Gastroesophageal sphincter (tissue), 4 donors: ENCODE results near the gene TMEM132E. TPM values are rescaled to one million over a fixed set of nuclear protein-coding genes. Genes with fewer than 3 reads are reported as not detected.

Experiments
- ATAC-seq: fragments of 150-250 bp; one replicate; pipeline ENCODE4 v1.9.1; 2016; ENCODE audit warnings: mild to moderate bottlenecking, moderate library complexity
- H3K27ac ChIP-seq, 4 donors: fragments of 200-600 bp; sonication (generic) in 3 of 4; 1 replicate in 3 of 4; 2 replicates in 1 of 4; pipeline ENCODE4 v1.5.1; 2016 to 2019
- H3K27me3 ChIP-seq: fragments of 200-600 bp; sonication (generic); one replicate; pipeline ENCODE4 v1.5.1; 2019
- H3K36me3 ChIP-seq, 2 donors: fragments of 200-600 bp; sonication (generic); one replicate each; pipeline ENCODE4 v1.5.1; 2019; ENCODE audit warnings: control low read depth in 1 of 2
- H3K4me1 ChIP-seq, 3 donors: fragments of 200-600 bp; sonication (generic); 1 replicate in 2 of 3; 2 replicates in 1 of 3; pipeline ENCODE4 v1.5.1; 2016 to 2019; ENCODE audit warnings: control low read depth in 2 of 3
- H3K4me3 ChIP-seq, 2 donors: fragments of 200-600 bp; sonication (generic); one replicate each; pipeline ENCODE4 v1.5.1; 2019; ENCODE audit warnings: mild to moderate bottlenecking in 1 of 2, moderate library complexity in 1 of 2
- H3K9me3 ChIP-seq, 3 donors: fragments of 200-600 bp; sonication (generic); one replicate each; pipeline ENCODE4 v1.5.1; 2017 to 2019; ENCODE audit warnings: control low read depth in 2 of 3
- EP300 ChIP-seq: sonication (generic); formaldehyde crosslinking; IDR thresholded peaks from one replicate; pipeline ENCODE4 v1.6.1; 2017; ENCODE audit warnings: antibody characterized with exemption, mild to moderate bottlenecking
- POLR2A ChIP-seq, 2 donors: fragments of 450-650 bp; IDR thresholded peaks; one replicate each; pipeline ENCODE4 v1.6.1; 2017; ENCODE audit warnings: antibody characterized with exemption in 2 of 2, mild to moderate bottlenecking in 2 of 2, moderate library complexity in 1 of 2
- POLR2AphosphoS5 ChIP-seq: sonication (generic); formaldehyde crosslinking; IDR thresholded peaks from one replicate; pipeline ENCODE4 v1.6.1; 2017; ENCODE audit warnings: antibody characterized with exemption
- WGBS, 2 donors: methylation state at CpG; one replicate each; pipeline ENCODE4 v1.1.5; 2018; ENCODE audit warnings: low coverage in 1 of 2; 5-methylcytosine and 5-hydroxymethylcytosine counted together
- total RNA-seq, 4 donors: library from RNA; depleted of rRNA; stranded (reverse); fragments of >200 nt; gene quantifications; one replicate each; pipeline ENCODE4 v1.1.0, GENCODE V29; 2016
- TF ChIP-seq, protein P1 (sequence below), 4 experiments: fragments of 200-600 bp in 2 of 4; fragments of 450-650 bp in 2 of 4; sonication (generic) in 1 of 4; IDR thresholded peaks; one replicate each; pipeline ENCODE4 v1.5.1; 2017 to 2019; ENCODE audit warnings: antibody characterized with exemption in 4 of 4, mild to moderate bottlenecking in 2 of 4, moderate library complexity in 2 of 4

TMEM132E gene
- total RNA-seq, 4 donors from 2014 or later: 0.12 to 0.47 TPM; not detected in 2

DNA sequence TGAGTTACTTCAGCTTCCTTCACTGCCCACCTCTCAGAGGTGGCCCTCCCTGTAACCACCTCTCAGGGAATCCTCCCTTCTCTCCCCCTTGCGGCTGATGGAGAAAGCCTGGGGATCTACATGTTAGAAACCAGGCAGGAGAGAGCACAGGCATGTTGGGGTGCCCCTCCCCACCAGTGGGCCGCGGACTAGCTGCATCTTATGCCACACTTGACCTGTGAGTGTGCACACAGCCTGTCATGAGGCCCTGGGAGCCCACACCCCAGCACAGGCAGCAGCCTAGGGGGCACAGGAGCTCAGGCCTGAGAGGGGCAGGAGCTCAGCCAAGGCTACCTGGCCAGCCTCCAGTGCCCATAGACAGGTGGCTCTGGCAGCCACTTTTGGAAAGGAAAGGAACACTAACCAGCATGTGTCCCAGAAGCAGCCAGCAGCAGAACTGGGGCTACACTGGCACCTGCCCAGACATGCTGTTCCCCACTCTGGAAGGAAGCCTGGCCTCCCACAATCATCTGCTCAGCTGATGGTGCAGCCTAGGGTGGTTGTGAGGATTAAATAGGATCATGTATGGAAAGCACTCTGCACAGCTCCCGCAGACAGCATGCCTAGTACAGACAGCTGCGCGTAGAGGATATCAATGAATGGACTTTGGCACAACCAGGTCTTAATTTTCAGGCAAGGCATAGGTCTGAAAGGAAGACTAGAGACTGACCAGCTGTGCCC lies 60.5 kb downstream of the TMEM132E start:
- peaks cover 93% of the 10 kb centered on the region for H3K27me3 ChIP-seq
- H3K36me3 ChIP-seq: no peaks in the 10 kb centered on the region
- WGBS, 2 donors: no CpG with 5 or more reads among the region's 6 CpGs
- H3K9me3 ChIP-seq: no peaks in the 10 kb centered on the region
- H3K27ac ChIP-seq: no peak overlapping the region
- H3K4me1 ChIP-seq: peaks cover 0 to 14% (median 0%) of the 10 kb centered on the region in 3 donors
- TF ChIP-seq POLR2A (IDR thresholded peaks at IDR 0.05) (no peak), EP300 (no peak), POLR2AphosphoS5 (no peak)
- TF ChIP-seq, protein P1, sequence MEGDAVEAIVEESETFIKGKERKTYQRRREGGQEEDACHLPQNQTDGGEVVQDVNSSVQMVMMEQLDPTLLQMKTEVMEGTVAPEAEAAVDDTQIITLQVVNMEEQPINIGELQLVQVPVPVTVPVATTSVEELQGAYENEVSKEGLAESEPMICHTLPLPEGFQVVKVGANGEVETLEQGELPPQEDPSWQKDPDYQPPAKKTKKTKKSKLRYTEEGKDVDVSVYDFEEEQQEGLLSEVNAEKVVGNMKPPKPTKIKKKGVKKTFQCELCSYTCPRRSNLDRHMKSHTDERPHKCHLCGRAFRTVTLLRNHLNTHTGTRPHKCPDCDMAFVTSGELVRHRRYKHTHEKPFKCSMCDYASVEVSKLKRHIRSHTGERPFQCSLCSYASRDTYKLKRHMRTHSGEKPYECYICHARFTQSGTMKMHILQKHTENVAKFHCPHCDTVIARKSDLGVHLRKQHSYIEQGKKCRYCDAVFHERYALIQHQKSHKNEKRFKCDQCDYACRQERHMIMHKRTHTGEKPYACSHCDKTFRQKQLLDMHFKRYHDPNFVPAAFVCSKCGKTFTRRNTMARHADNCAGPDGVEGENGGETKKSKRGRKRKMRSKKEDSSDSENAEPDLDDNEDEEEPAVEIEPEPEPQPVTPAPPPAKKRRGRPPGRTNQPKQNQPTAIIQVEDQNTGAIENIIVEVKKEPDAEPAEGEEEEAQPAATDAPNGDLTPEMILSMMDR (IDR thresholded peaks at IDR 0.05): no peak
- H3K4me3 ChIP-seq: no peak overlapping the region
- ATAC-seq: no peak

DNA sequence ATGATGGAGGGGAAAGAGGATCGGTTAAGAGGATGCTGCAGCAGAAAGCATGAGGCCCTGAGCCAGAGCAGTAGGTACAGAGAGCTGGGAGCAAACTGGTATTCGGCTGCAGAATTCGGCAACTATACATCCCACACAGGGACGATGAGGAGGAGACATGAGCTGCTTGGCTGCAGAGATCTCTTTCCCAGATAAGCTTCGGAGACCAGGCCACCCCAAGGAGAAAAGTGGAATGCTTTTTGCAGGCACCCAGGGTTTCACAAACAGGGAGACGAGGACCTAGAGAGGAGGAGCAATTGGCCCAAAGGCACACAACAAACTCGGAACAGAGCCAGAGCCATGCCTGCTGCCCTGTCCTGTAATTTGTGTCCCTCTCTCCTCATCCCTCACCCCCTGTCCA lies 62.0 kb downstream of the TMEM132E start:
- 48 to 60% methylated on average over 1 to 5 of the region's 7 CpGs for WGBS, 2 donors
- no peak for ATAC-seq
- H3K4me3 ChIP-seq: no peak overlapping the region
- peaks cover 0 to 14% (median 0%) of the 10 kb centered on the region in 3 donors for H3K4me1 ChIP-seq
- H3K36me3 ChIP-seq: no peaks in the 10 kb centered on the region
- H3K27me3 ChIP-seq: peaks cover 89% of the 10 kb centered on the region
- H3K27ac ChIP-seq: no peak overlapping the region
- H3K9me3 ChIP-seq: no peaks in the 10 kb centered on the region
- TF ChIP-seq POLR2A (IDR thresholded peaks at IDR 0.05) (no peak), EP300 (no peak), POLR2AphosphoS5 (no peak)
- TF ChIP-seq, protein P1 (IDR thresholded peaks at IDR 0.05): no peak

DNA sequence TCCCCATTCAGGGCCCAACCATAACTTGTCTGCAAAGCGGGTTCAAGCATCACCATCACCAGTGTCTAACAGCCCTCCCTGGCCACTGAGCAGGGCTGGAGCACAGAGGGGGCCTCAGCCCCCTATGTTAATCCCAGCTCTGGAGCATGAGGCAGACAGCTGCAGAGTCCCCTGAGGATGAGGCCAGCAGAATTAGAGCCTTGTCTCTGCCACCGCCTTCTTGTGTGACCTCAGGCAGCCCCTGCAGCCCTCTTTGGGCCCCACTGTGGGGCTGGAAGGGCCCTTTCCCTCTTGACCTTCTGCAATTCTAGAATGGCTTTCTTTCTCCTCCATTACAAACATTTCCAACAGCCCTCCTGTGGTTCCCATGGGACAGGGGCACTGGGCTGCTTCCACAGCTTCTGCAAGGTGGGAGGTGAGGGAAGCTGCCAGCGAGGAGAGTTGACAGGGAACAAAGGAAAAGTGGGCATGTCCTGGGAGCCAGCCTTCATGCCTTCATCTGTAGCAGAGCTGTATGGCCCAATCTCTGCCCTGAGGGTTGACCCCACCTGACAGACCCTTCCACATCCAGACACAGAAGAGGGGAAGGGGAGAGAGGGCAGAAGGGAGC lies 65.7 kb downstream of the TMEM132E start:
- Histone ChIP-seq H3K27me3 (peaks cover 65% of the 10 kb centered on the region), H3K4me3 (no peak overlapping the region), H3K9me3 (no peaks in the 10 kb centered on the region), H3K27ac (no peak overlapping the region), H3K36me3 (no peaks in the 10 kb centered on the region), H3K4me1 (no peaks in the 10 kb centered on the region)
- ATAC-seq: no peak
- TF ChIP-seq, protein P1 (IDR thresholded peaks at IDR 0.05): no peak
- TF ChIP-seq EP300: no peak
- whole genome bisulfite sequencing, 2 donors: 80% methylated on average over 1 of the region's 3 CpGs; no CpG with 5 or more reads in 1 of the 2 donors

DNA sequence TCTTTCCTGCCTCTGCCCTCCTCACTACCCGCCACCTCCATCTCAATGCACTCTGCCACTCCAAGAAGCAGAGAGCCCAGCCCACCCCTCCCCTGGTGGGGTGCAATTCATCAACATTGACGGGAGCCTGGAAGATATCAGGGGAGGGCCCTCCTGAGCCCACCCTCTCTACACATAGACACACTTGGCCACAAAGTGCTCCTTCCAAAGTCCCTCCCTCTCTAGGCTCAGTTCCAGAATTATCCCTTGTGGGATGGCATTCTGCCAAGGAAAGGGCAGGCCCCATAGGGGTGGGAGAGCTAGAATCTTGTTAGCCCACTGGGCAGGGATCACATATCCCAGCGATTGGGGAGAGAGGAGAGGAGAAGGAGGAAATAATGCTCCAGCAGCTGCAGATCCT lies 66.2 kb downstream of the TMEM132E start:
- H3K4me3 ChIP-seq: no peak overlapping the region
- TF ChIP-seq POLR2AphosphoS5: no peak
- TF ChIP-seq, protein P1 (IDR thresholded peaks at IDR 0.05): no peak
- TF ChIP-seq EP300: no peak
- TF ChIP-seq POLR2A (IDR thresholded peaks at IDR 0.05): no peak
- no peak for ATAC-seq
- no peaks in the 10 kb centered on the region for H3K9me3 ChIP-seq
- H3K27ac ChIP-seq: no peak overlapping the region
- 0% methylated on average over 1 of the region's 3 CpGs; no CpG with 5 or more reads in 1 of the 2 donors for WGBS, 2 donors
- no peaks in the 10 kb centered on the region for H3K4me1 ChIP-seq
- H3K27me3 ChIP-seq: peaks cover 64% of the 10 kb centered on the region
- H3K36me3 ChIP-seq: no peaks in the 10 kb centered on the region

DNA sequence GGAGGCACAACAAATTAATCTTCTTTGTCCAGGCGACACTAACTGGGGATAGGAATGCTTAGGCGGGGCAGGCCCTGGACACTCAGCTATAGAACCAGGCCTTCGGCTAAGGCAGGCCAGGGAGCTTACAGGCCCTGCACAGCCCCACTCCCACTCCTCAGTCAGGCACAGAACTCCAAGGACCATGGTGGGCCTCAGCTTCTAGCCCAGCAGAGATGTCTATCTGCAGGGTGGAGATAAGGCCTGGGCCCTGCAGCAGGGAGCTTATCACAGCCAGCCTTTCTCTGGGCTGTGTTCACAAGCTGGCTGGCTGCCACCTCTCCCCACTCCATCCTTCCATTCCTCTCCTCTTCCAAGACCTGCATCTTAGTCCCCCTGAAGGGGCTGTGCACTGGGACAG lies 68.1 kb downstream of the TMEM132E start:
- H3K27me3 ChIP-seq: peaks cover 66% of the 10 kb centered on the region
- no peaks in the 10 kb centered on the region for H3K36me3 ChIP-seq
- TF ChIP-seq EP300 (no peak), POLR2A (IDR thresholded peaks at IDR 0.05) (no peak), POLR2AphosphoS5 (no peak)
- TF ChIP-seq, protein P1 (IDR thresholded peaks at IDR 0.05): no peak
- 74% methylated on average over 3 of the region's 3 CpGs; no CpG with 5 or more reads in 1 of the 2 donors for WGBS, 2 donors
- H3K4me3 ChIP-seq: no peak overlapping the region
- no peak overlapping the region for H3K27ac ChIP-seq
- ATAC-seq: no peak
- no peaks in the 10 kb centered on the region for H3K9me3 ChIP-seq
- H3K4me1 ChIP-seq: no peaks in the 10 kb centered on the region
